K562 (cell line): ENCODE results near the gene TENM3. TPM values are rescaled to one million over a fixed set of nuclear protein-coding genes. Genes with fewer than 3 reads are reported as not detected.

Source experiments
- CBX5 ChIP-seq: IDR thresholded peaks from 2 replicates; pipeline ENCODE4 v1.6.1; 2014; ENCODE audit warnings: low read depth, borderline replicate concordance
- EHMT2 ChIP-seq: fragments of 450-650 bp; IDR thresholded peaks from 2 replicates; pipeline ENCODE4 v1.6.1; 2018; ENCODE audit warnings: antibody characterized with exemption
- ELF4 ChIP-seq: fragments of 450-650 bp; formaldehyde crosslinking; IDR thresholded peaks from 2 replicates; pipeline ENCODE4 v1.4.0; 2022; ENCODE audit warnings: missing genetic modification characterization
- JUND ChIP-seq, 2 experiments: IDR thresholded peaks; 2 replicates in 1 of 2; 3 replicates in 1 of 2; pipeline ENCODE4 v1.6.1; 2011; ENCODE audit warnings: borderline replicate concordance in 2 of 2, low read depth in 2 of 2, low read length in 2 of 2, improper control_type of control experiment in 1 of 2, missing biosample characterization in 1 of 2, missing genetic modification characterization in 1 of 2, missing genetic modification reagents in 1 of 2
- KDM4B ChIP-seq, 2 experiments: fragments of 450-650 bp in 1 of 2; sonication (generic) in 1 of 2; IDR thresholded peaks; 2 replicates each; pipeline ENCODE4 v1.6.1; 2016 to 2017; ENCODE audit warnings: borderline replicate concordance in 2 of 2, antibody characterized with exemption in 1 of 2, low read depth in 1 of 2, mild to moderate bottlenecking in 1 of 2
- SREBF1 ChIP-seq: fragments of 150-350 bp; IDR thresholded peaks from 2 replicates; pipeline ENCODE4 v1.6.1; 2014; ENCODE audit warnings: antibody characterized with exemption, low read depth, low read length, borderline replicate concordance
- polyA plus RNA-seq, 8 experiments: library from polyadenylated mRNA; depleted of rRNA in 4 of 8; stranded (reverse) in 5 of 8; unstranded in 3 of 8; fragments of >200 nt; fragmentation: Nextera tagmentation in 2 of 8; fragmentation: Illumina TruSeq in 1 of 8; extraction: Ambion mirVana in 2 of 8; extraction: Trizol in 1 of 8; gene quantifications; 2 replicates each; pipeline versions ENCODE4 v1.2.1 to v1.2.3, GENCODE V29; 2011 to 2014; ENCODE audit warnings: inconsistent platforms in 1 of 8, missing spikeins in 1 of 8
- total RNA-seq, 7 experiments: library from RNA; depleted of rRNA in 6 of 7; stranded (reverse); fragments of >200 nt in 6 of 7; fragmentation: Illumina TruSeq in 2 of 7; extraction: Trizol in 2 of 7; gene quantifications; 2 replicates each; pipeline versions ENCODE4 v1.2.1 to v1.2.3, GENCODE V29; 2011 to 2021; ENCODE audit warnings: low replicate concordance in 1 of 7
- TF ChIP-seq, protein P1 (sequence below): fragments of 250-450 bp; sonication (Bioruptor Pico); IDR thresholded peaks from 2 replicates; pipeline ENCODE4 v1.8.0; 2022; ENCODE audit warnings: moderate library complexity, mild to moderate bottlenecking, inconsistent platforms
- TF ChIP-seq, protein P2 (sequence below): fragments of 250-450 bp; sonication (Bioruptor Pico); IDR thresholded peaks from 2 replicates; pipeline ENCODE4 v1.9.0; 2021; ENCODE audit warnings: mild to moderate bottlenecking
- TF ChIP-seq, protein P3 (sequence below): fragments of 250-450 bp; sonication (Bioruptor Pico); IDR thresholded peaks from 2 replicates; pipeline ENCODE4 v1.8.0; 2022; ENCODE audit warnings: inconsistent platforms

TENM3 gene
- total and polyA plus RNA-seq, 9 of the 15 experiments (the other 6 are each of a cell fraction or from before 2014, with no cell fraction given): 0.01 to 0.02 TPM; not detected in 7

DNA sequence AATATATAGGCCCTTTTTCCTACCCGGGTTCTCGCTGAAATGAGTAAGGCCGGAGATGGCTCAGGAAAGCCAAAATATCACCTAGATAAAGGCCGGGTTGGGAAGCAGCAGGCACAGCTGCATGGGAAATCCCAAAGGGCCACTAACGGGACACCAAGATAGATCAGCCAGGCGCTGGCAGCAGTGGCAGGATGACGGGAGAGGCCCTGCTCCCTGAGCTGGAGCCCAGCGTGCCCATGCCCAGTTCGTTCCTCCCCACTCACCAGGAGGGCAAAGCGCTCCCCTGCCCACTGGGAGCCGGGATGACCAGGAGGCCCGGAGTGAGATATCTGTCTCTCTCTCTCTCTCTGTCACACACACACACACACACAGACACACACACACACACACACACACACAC is 564.1 kb downstream of the TENM3 start (continued):
- TF ChIP-seq, protein P1, sequence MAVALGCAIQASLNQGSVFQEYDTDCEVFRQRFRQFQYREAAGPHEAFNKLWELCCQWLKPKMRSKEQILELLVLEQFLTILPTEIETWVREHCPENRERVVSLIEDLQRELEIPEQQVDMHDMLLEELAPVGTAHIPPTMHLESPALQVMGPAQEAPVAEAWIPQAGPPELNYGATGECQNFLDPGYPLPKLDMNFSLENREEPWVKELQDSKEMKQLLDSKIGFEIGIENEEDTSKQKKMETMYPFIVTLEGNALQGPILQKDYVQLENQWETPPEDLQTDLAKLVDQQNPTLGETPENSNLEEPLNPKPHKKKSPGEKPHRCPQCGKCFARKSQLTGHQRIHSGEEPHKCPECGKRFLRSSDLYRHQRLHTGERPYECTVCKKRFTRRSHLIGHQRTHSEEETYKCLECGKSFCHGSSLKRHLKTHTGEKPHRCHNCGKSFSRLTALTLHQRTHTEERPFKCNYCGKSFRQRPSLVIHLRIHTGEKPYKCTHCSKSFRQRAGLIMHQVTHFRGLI (CRISPR knock-in tag): no peak
- TF ChIP-seq, protein P2, sequence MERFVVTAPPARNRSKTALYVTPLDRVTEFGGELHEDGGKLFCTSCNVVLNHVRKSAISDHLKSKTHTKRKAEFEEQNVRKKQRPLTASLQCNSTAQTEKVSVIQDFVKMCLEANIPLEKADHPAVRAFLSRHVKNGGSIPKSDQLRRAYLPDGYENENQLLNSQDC (CRISPR knock-in tag): no peak
- TF ChIP-seq JUND (IDR thresholded peaks at IDR 0.05; ENCODE audit: borderline replicate concordance, low read depth, low read length): no peak
- no peak for TF ChIP-seq JUND (tag; IDR thresholded peaks at IDR 0.05; ENCODE audit: borderline replicate concordance, low read depth, low read length)
- no peak for TF ChIP-seq SREBF1
- no peak for TF ChIP-seq EHMT2
- TF ChIP-seq, protein P3, sequence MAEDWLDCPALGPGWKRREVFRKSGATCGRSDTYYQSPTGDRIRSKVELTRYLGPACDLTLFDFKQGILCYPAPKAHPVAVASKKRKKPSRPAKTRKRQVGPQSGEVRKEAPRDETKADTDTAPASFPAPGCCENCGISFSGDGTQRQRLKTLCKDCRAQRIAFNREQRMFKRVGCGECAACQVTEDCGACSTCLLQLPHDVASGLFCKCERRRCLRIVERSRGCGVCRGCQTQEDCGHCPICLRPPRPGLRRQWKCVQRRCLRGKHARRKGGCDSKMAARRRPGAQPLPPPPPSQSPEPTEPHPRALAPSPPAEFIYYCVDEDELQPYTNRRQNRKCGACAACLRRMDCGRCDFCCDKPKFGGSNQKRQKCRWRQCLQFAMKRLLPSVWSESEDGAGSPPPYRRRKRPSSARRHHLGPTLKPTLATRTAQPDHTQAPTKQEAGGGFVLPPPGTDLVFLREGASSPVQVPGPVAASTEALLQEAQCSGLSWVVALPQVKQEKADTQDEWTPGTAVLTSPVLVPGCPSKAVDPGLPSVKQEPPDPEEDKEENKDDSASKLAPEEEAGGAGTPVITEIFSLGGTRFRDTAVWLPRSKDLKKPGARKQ: no peak
- TF ChIP-seq KDM4B (IDR thresholded peaks at IDR 0.05; ENCODE audit: borderline replicate concordance in 2 of 2, low read depth in 1 of 2): no peak
- no peak for TF ChIP-seq ELF4 (CRISPR knock-in tag)
- no peak for TF ChIP-seq CBX5
